ENCODE data around the gene FARSB. TPM values are rescaled to one million over a fixed set of nuclear protein-coding genes. Genes with fewer than 3 reads are reported as not detected.

The FARSB gene
- total RNA-seq, 4 donors from 2014 or later: 9.7 to 26.8 (median 20.9) TPM

- DNase-seq: no peak
- Histone ChIP-seq H3K4me1 (no peaks in the 10 kb centered on the region), H3K27me3 (no peaks in the 10 kb centered on the region), H3K27ac (no peak overlapping the region), H3K36me3 (peaks cover 0 to 44% (median 0%) of the 10 kb centered on the region in 3 donors), H3K9me3 (no peaks in the 10 kb centered on the region), H3K4me3 (no peak overlapping the region)
- intact Hi-C loops (cut with DNase I): no loop called here
- TF ChIP-seq POLR2A (IDR thresholded peaks at IDR 0.05): no peak
- no peak for TF ChIP-seq CTCF (IDR thresholded peaks at IDR 0.05)
Measured at GRCh38 chr2:222582928-222583327, 73.0 kb downstream of the FARSB start.

- H3K27me3 ChIP-seq: no peaks in the 10 kb centered on the region
- WGBS, 2 donors: 81 to 82% methylated on average over 3 of the region's 3 CpGs
- intact Hi-C loops (cut with DNase I): no loop called here
Measured at GRCh38 chr2:222577341-222577740, 78.6 kb downstream of the FARSB start.

DNA sequence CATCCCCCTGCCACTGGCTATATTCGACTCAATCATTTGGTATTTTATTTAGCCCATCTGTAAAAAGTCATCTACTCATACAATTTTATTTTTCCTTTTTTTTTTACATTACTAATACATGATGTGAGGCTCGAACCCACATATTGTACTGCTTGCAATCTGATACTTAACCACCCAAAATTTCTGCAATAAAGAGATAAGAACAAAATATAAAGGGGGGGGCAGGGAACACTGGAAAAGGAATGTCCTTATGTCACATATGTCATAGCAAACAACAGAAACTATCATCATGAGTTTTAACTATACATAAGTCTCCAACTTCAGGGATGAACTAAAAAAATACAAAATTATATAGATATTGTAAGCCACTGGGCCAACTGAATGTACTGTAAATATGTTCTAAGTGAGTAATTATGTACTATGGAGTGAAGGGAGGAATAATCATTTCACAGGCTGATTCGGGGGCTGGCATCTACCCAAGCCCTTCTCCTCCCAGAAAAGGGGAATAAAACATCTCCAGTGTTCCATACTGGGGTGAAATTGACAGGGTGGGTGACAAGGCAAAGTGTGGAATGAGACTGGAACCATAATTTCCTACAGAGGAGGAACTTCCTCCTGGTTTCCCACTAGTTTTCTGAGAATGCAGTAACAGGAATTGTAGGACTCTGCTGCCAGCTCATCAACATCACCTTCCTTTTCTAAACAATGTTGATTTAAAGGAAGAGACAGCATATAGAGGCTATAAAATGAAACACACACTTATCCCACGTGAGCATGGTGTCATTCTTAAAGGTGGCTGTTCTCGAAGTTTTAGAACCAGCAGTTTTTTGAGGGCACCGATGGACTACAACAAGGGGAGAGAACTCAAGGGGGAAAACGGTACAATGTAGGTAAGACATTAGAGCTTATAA is 79.5 kb downstream of the FARSB start:
- H3K27ac ChIP-seq: no peak overlapping the region
- DNase-seq: no peak
- H3K36me3 ChIP-seq: peaks cover 0 to 23% (median 0%) of the 10 kb centered on the region in 3 donors
- peaks cover 10 to 24% (median 10%) of the 10 kb centered on the region in 3 donors for H3K4me1 ChIP-seq
- 76 to 78% methylated on average over 7 of the region's 7 CpGs for WGBS, 2 donors
- TF ChIP-seq CTCF (IDR thresholded peaks at IDR 0.05): no peak
- TF ChIP-seq POLR2A (IDR thresholded peaks at IDR 0.05): no peak
- no peaks in the 10 kb centered on the region for H3K27me3 ChIP-seq
- no peaks in the 10 kb centered on the region for H3K9me3 ChIP-seq
- intact Hi-C loops (cut with DNase I): no loop called here
- no peak overlapping the region for H3K4me3 ChIP-seq

More at GRCh38 chr2:222577341-222577740, 78.6 kb downstream of the FARSB start:
- Histone ChIP-seq H3K4me3 (no peak overlapping the region), H3K27ac (no peak overlapping the region), H3K9me3 (no peaks in the 10 kb centered on the region), H3K36me3 (peaks cover 0 to 16% (median 0%) of the 10 kb centered on the region in 3 donors), H3K4me1 (peaks cover 8 to 15% (median 9%) of the 10 kb centered on the region in 3 donors)
- TF ChIP-seq POLR2A (IDR thresholded peaks at IDR 0.05) (no peak), CTCF (IDR thresholded peaks at IDR 0.05) (no peak)
- no peak for DNase-seq

DNA sequence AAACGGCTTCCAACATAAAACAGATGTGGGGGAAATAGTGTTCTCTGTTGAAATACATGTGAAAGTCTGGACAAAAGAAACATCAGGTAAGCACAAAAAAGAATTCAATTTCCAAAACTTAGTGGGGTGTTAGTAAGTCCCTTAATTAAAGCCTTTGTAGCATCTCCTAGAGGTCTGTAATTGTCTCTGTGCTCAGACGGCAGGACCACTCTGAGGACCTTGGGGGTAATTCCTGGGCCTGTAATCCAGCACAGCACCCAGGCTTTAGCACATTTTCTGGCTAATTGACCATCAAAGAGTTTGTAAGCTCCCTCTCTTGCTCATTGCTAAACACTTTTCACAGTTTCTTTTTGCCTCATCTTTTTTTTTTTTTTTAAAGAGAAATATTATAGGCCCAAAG is 80.3 kb downstream of the FARSB start:
- Histone ChIP-seq H3K27me3 (no peaks in the 10 kb centered on the region), H3K27ac (no peak overlapping the region), H3K4me1 (peaks cover 10 to 24% (median 10%) of the 10 kb centered on the region in 3 donors), H3K4me3 (no peak overlapping the region), H3K36me3 (peaks cover 0 to 31% (median 0%) of the 10 kb centered on the region in 3 donors), H3K9me3 (no peaks in the 10 kb centered on the region)
- 85 to 97% methylated on average over 2 of the region's 2 CpGs for WGBS, 2 donors
- DNase-seq: no peak
- intact Hi-C loops (cut with DNase I): no loop called here
- TF ChIP-seq CTCF (IDR thresholded peaks at IDR 0.05): no peak
- TF ChIP-seq POLR2A (IDR thresholded peaks at IDR 0.05): no peak

- Histone ChIP-seq H3K27me3 (no peaks in the 10 kb centered on the region), H3K36me3 (peaks cover 0 to 43% (median 0%) of the 10 kb centered on the region in 3 donors), H3K27ac (peak overlapping the region; percentile 39 to 77 (median 68)), H3K9me3 (no peaks in the 10 kb centered on the region), H3K4me3 (no peak overlapping the region), H3K4me1 (peaks cover 10 to 35% (median 10%) of the 10 kb centered on the region in 3 donors)
- intact Hi-C loops (cut with DNase I): no loop called here
- no peak for DNase-seq
- TF ChIP-seq CTCF (IDR thresholded peaks at IDR 0.05): no peak
- no peak for TF ChIP-seq POLR2A (IDR thresholded peaks at IDR 0.05)
- WGBS, 2 donors: 64 to 83% methylated on average over 1 of the region's 1 CpG
Measured at GRCh38 chr2:222572751-222573174, 83.1 kb downstream of the FARSB start.
